HepG2 (cell line): ENCODE measurements around the gene PKD1L1. TPM values are rescaled to one million over a fixed set of nuclear protein-coding genes. Genes with fewer than 3 reads are reported as not detected.
A peak's percentile ranks its signal among the peaks of the same experiment; 100 is the strongest.

Source experiments
- E2F1 ChIP-seq: sonication (generic); formaldehyde crosslinking; IDR thresholded peaks from 2 replicates; pipeline ENCODE4 v1.5.0; 2020; ENCODE audit warnings: missing genetic modification reagents
- KMT2B ChIP-seq: IDR thresholded peaks from 2 replicates; pipeline ENCODE4 v1.6.1; 2016; ENCODE audit warnings: missing genetic modification reagents, missing compliant biosample characterization
- NFKBIZ ChIP-seq: IDR thresholded peaks from 2 replicates; pipeline ENCODE4 v1.6.1; 2018; ENCODE audit warnings: missing genetic modification reagents, missing compliant biosample characterization
- RFX1 ChIP-seq: fragments of 450-650 bp; IDR thresholded peaks from 2 replicates; pipeline ENCODE4 v1.6.1; 2017
- SMAD9 ChIP-seq: sonication (generic); formaldehyde crosslinking; IDR thresholded peaks from 2 replicates; pipeline ENCODE4 v1.5.1; 2020; ENCODE audit warnings: mild to moderate bottlenecking, missing genetic modification reagents
- TFE3 ChIP-seq: IDR thresholded peaks from 2 replicates; pipeline ENCODE4 v1.6.1; 2016
- ZNF232 ChIP-seq: sonication (generic); formaldehyde crosslinking; IDR thresholded peaks from 2 replicates; pipeline ENCODE4 v1.4.0; 2020; ENCODE audit warnings: missing genetic modification reagents, borderline replicate concordance
- ZNF24 ChIP-seq: fragments of 450-650 bp; IDR thresholded peaks from 2 replicates; pipeline ENCODE4 v1.6.1; 2017; ENCODE audit warnings: antibody characterized with exemption, mild to moderate bottlenecking
- ZNF512B ChIP-seq: sonication (generic); formaldehyde crosslinking; IDR thresholded peaks from 2 replicates; pipeline ENCODE4 v1.5.1; 2020; ENCODE audit warnings: missing genetic modification reagents, mild to moderate bottlenecking, borderline replicate concordance
- ZNF724P ChIP-seq: sonication (generic); formaldehyde crosslinking; IDR thresholded peaks from 2 replicates; pipeline ENCODE4 v1.8.0; 2022; ENCODE audit warnings: missing genetic modification reagents, borderline replicate concordance
- polyA plus RNA-seq, 8 experiments: library from polyadenylated mRNA; depleted of rRNA in 3 of 8; stranded (reverse) in 7 of 8; unstranded in 1 of 8; fragments of >200 nt; fragmentation: Illumina TruSeq in 4 of 8; extraction: Trizol in 4 of 8; gene quantifications; 2 replicates each; pipeline versions ENCODE4 v1.2.1 to v1.2.3, GENCODE V29; 2011 to 2016; ENCODE audit warnings: low read depth in 4 of 8, missing spikeins in 1 of 8, mixed read lengths in 1 of 8; ENCODE audit not compliant: insufficient read depth in 1 of 8
- total RNA-seq, 5 experiments: library from RNA; depleted of rRNA; stranded (reverse); fragments of >200 nt; fragmentation: Illumina TruSeq; extraction: Trizol; gene quantifications; 2 replicates each; pipeline ENCODE4 v1.2.3, GENCODE V29; 2016; ENCODE audit warnings: low read depth in 1 of 5
- TF ChIP-seq, protein P1 (sequence below): sonication (generic); formaldehyde crosslinking; IDR thresholded peaks from 2 replicates; pipeline ENCODE4 v1.5.0; 2020; ENCODE audit warnings: missing genetic modification reagents
- TF ChIP-seq, protein P2 (sequence below), 2 experiments: sonication (generic) in 1 of 2; formaldehyde crosslinking in 1 of 2; IDR thresholded peaks; 2 replicates each; pipeline versions ENCODE4 v1.4.0 to v1.6.1; 2016 to 2020; ENCODE audit warnings: borderline replicate concordance in 1 of 2, low read depth in 1 of 2, mild to moderate bottlenecking in 1 of 2, missing genetic modification reagents in 1 of 2

The PKD1L1 gene
- total and polyA plus RNA-seq, 2 of the 13 experiments (the other 11 are each of a cell fraction or from before 2014, with no cell fraction given) = 0.01 TPM; not detected in 1

GRCh38 chr7:47763063-47763974 is 184.9 kb downstream of the PKD1L1 start (continued):
- TF ChIP-seq E2F1 (CRISPR knock-in tag) (no peak), ZNF232 (CRISPR knock-in tag) (no peak), TFE3 (CRISPR knock-in tag) (peak; percentile 82; the same call in 1 of the 2 replicates), NFKBIZ (CRISPR knock-in tag) (peak; percentile 72; the same call in 1 of the 2 replicates), ZNF724P (CRISPR knock-in tag) (no peak), RFX1 (no peak), SMAD9 (CRISPR knock-in tag) (no peak), KMT2B (CRISPR knock-in tag) (no peak; the same call in 1 of the 2 replicates), ZNF512B (CRISPR knock-in tag) (no peak; the same call in 1 of the 2 replicates), ZNF24 (peak; percentile 98)
- TF ChIP-seq, protein P1, sequence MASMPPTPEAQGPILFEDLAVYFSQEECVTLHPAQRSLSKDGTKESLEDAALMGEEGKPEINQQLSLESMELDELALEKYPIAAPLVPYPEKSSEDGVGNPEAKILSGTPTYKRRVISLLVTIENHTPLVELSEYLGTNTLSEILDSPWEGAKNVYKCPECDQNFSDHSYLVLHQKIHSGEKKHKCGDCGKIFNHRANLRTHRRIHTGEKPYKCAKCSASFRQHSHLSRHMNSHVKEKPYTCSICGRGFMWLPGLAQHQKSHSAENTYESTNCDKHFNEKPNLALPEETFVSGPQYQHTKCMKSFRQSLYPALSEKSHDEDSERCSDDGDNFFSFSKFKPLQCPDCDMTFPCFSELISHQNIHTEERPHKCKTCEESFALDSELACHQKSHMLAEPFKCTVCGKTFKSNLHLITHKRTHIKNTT (CRISPR knock-in tag) = no peak
- TF ChIP-seq, protein P2, sequence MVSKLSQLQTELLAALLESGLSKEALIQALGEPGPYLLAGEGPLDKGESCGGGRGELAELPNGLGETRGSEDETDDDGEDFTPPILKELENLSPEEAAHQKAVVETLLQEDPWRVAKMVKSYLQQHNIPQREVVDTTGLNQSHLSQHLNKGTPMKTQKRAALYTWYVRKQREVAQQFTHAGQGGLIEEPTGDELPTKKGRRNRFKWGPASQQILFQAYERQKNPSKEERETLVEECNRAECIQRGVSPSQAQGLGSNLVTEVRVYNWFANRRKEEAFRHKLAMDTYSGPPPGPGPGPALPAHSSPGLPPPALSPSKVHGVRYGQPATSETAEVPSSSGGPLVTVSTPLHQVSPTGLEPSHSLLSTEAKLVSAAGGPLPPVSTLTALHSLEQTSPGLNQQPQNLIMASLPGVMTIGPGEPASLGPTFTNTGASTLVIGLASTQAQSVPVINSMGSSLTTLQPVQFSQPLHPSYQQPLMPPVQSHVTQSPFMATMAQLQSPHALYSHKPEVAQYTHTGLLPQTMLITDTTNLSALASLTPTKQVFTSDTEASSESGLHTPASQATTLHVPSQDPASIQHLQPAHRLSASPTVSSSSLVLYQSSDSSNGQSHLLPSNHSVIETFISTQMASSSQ (IDR thresholded peaks at IDR 0.05; ENCODE audit: low read depth) = peak; percentile 90
- TF ChIP-seq, protein P2 (CRISPR knock-in tag; IDR thresholded peaks at IDR 0.05; ENCODE audit: borderline replicate concordance) = peak; percentile 93; the same call in 1 of the 2 replicates
